IPS-18a (cell line): Measurements from ENCODE around the gene ZMYND12.
"Not testable (repeated sequence)": the region's sequence is repeated elsewhere in the genome, so short reads cannot be mapped to it uniquely, and the experiment has no call there.

Source experiments
- H3K27ac ChIP-seq: one replicate; pipeline ENCODE4 v1.5.1; 2013; ENCODE audit warnings: low read length
- H3K27me3 ChIP-seq: one replicate; pipeline ENCODE4 v1.6.1; 2013; ENCODE audit warnings: mild to moderate bottlenecking, low read length; ENCODE audit not compliant: control insufficient read depth, insufficient read depth
- H3K36me3 ChIP-seq: one replicate; pipeline ENCODE4 v1.6.1; 2013; ENCODE audit warnings: low read depth, low read length; ENCODE audit not compliant: control insufficient read depth
- H3K4me1 ChIP-seq: one replicate; pipeline ENCODE4 v1.6.1; 2013; ENCODE audit warnings: low read depth, low read length; ENCODE audit not compliant: control insufficient read depth
- H3K4me3 ChIP-seq: one replicate; pipeline ENCODE4 v1.5.1; 2013; ENCODE audit warnings: low read length
- H3K9ac ChIP-seq: one replicate; pipeline ENCODE4 v1.6.1; 2013; ENCODE audit warnings: mild to moderate bottlenecking, low read length, moderate library complexity
- H3K9me3 ChIP-seq: one replicate; pipeline ENCODE4 v1.6.1; 2013; ENCODE audit warnings: low read depth, low read length; ENCODE audit not compliant: control insufficient read depth

Gene ZMYND12

GRCh38 chr1:42456010-42456753 lies at the start of gene ZMYND12, which contains the start of gene PPCS:
TSS of gene ZMYND12 (minus strand) at chr1:42456022. CDS start at chr1:42455997, 25 bp downstream.
TSS of gene PPCS (plus strand) at chr1:42456543. CDS start at chr1:42456566, 23 bp downstream.
- Histone ChIP-seq H3K9me3 (no peaks in the 10 kb centered on the region), H3K9ac (peak within 1 kb of the TSS; percentile 85), H3K36me3 (peaks cover 10% of the 10 kb centered on the region), H3K4me3 (peak within 1 kb of the TSS; percentile 83), H3K27ac (peak within 1 kb of the TSS; percentile 15), H3K4me1 (peaks cover 11% of the 10 kb centered on the region), H3K27me3 (no peaks in the 10 kb centered on the region)

GRCh38 chr1:42504535-42505128 lies 48.8 kb upstream of the ZMYND12 start:
- Histone ChIP-seq H3K27ac (no peak overlapping the region), H3K4me3 (no peak overlapping the region), H3K27me3 (no peaks in the 10 kb centered on the region), H3K9me3 (peaks cover 50% of the 10 kb centered on the region), H3K36me3 (no peaks in the 10 kb centered on the region), H3K9ac (no peak overlapping the region), H3K4me1 (no peaks in the 10 kb centered on the region)

GRCh38 chr1:42502031-42502430 lies 46.2 kb upstream of the ZMYND12 start:
- H3K9me3 ChIP-seq = peaks cover 38% of the 10 kb centered on the region

GRCh38 chr1:42490237-42490636 lies 34.4 kb upstream of the ZMYND12 start:
- Histone ChIP-seq H3K27ac (no peak overlapping the region), H3K4me1 (no peaks in the 10 kb centered on the region), H3K36me3 (no peaks in the 10 kb centered on the region), H3K27me3 (no peaks in the 10 kb centered on the region), H3K9me3 (no peaks in the 10 kb centered on the region), H3K9ac (no peak overlapping the region), H3K4me3 (no peak overlapping the region)

More at GRCh38 chr1:42502031-42502430, 46.2 kb upstream of the ZMYND12 start:
- not testable (repeated sequence) for H3K9ac ChIP-seq, H3K27me3 ChIP-seq, H3K27ac ChIP-seq, H3K36me3 ChIP-seq, H3K4me1 ChIP-seq, H3K4me3 ChIP-seq

GRCh38 chr1:42484382-42484781 lies 28.6 kb upstream of the ZMYND12 start:
- H3K9ac ChIP-seq = no peak overlapping the region
- H3K27ac ChIP-seq = no peak overlapping the region
- H3K4me1 ChIP-seq = no peaks in the 10 kb centered on the region
- H3K36me3 ChIP-seq = no peaks in the 10 kb centered on the region
- H3K4me3 ChIP-seq = no peak overlapping the region
- H3K9me3 ChIP-seq = no peaks in the 10 kb centered on the region
- no peaks in the 10 kb centered on the region for H3K27me3 ChIP-seq

- Histone ChIP-seq H3K4me1 (no peaks in the 10 kb centered on the region), H3K9ac (no peak overlapping the region), H3K27me3 (no peaks in the 10 kb centered on the region), H3K4me3 (no peak overlapping the region), H3K9me3 (no peaks in the 10 kb centered on the region), H3K27ac (no peak overlapping the region), H3K36me3 (no peaks in the 10 kb centered on the region)
Observed at GRCh38 chr1:42482635-42483153, 26.9 kb upstream of the ZMYND12 start.

- Histone ChIP-seq H3K9me3 (no peaks in the 10 kb centered on the region), H3K27ac (no peak overlapping the region), H3K4me3 (no peak overlapping the region), H3K4me1 (no peaks in the 10 kb centered on the region), H3K9ac (no peak overlapping the region), H3K27me3 (no peaks in the 10 kb centered on the region), H3K36me3 (no peaks in the 10 kb centered on the region)
Observed at GRCh38 chr1:42480921-42481320, 25.1 kb upstream of the ZMYND12 start.

GRCh38 chr1:42479621-42480020 lies 23.8 kb upstream of the ZMYND12 start:
- no peak overlapping the region for H3K4me3 ChIP-seq
- H3K9me3 ChIP-seq = no peaks in the 10 kb centered on the region
- no peaks in the 10 kb centered on the region for H3K36me3 ChIP-seq
- no peaks in the 10 kb centered on the region for H3K4me1 ChIP-seq
- H3K9ac ChIP-seq = no peak overlapping the region
- no peak overlapping the region for H3K27ac ChIP-seq
- H3K27me3 ChIP-seq = no peaks in the 10 kb centered on the region

- Histone ChIP-seq H3K9me3 (no peaks in the 10 kb centered on the region), H3K36me3 (no peaks in the 10 kb centered on the region), H3K9ac (no peak overlapping the region), H3K4me1 (no peaks in the 10 kb centered on the region), H3K27me3 (no peaks in the 10 kb centered on the region), H3K27ac (no peak overlapping the region), H3K4me3 (no peak overlapping the region)
Observed at GRCh38 chr1:42477775-42478174, 22.0 kb upstream of the ZMYND12 start.

GRCh38 chr1:42477354-42477753 lies 21.5 kb upstream of the ZMYND12 start:
- not testable (repeated sequence) for H3K27me3 ChIP-seq, H3K9ac ChIP-seq, H3K9me3 ChIP-seq, H3K4me3 ChIP-seq, H3K36me3 ChIP-seq, H3K4me1 ChIP-seq, H3K27ac ChIP-seq

- Histone ChIP-seq H3K9ac (no peak overlapping the region), H3K9me3 (no peaks in the 10 kb centered on the region), H3K4me1 (no peaks in the 10 kb centered on the region), H3K36me3 (no peaks in the 10 kb centered on the region), H3K27me3 (no peaks in the 10 kb centered on the region), H3K27ac (no peak overlapping the region), H3K4me3 (no peak overlapping the region)
Observed at GRCh38 chr1:42476605-42477004, 20.8 kb upstream of the ZMYND12 start.

- no peaks in the 10 kb centered on the region for H3K27me3 ChIP-seq
- H3K27ac ChIP-seq = no peak overlapping the region
- no peaks in the 10 kb centered on the region for H3K4me1 ChIP-seq
- no peaks in the 10 kb centered on the region for H3K36me3 ChIP-seq
- H3K9me3 ChIP-seq = no peaks in the 10 kb centered on the region
- H3K4me3 ChIP-seq = no peak overlapping the region
- no peak overlapping the region for H3K9ac ChIP-seq
Observed at GRCh38 chr1:42469727-42470126, 13.9 kb upstream of the ZMYND12 start.
